GM18498 (cell line): ENCODE results near the gene TCP11.

Source experiments
- ATAC-seq: cut with Tn5 transposase; IDR thresholded peaks from one replicate; pipeline ENCODE4 v1.9.1; 2021; ENCODE audit warnings: mild to moderate bottlenecking, moderate library complexity; ENCODE audit not compliant: unreplicated experiment

TCP11 gene

GRCh38 chr6:35141007-35141655, at the start of gene TCP11:
Gene TCP11 (minus strand): TSS chr6:35141339. CDS start chr6:35140870, 469 bp downstream.
- no peak for ATAC-seq

- no peak for ATAC-seq
These were observed 49.2 kb upstream of the TCP11 start for GRCh38 chr6:35190306-35190705.

GRCh38 chr6:35188886-35189285, 47.7 kb upstream of the TCP11 start:
- no peak for ATAC-seq

- ATAC-seq = no peak
These were observed 45.4 kb upstream of the TCP11 start for GRCh38 chr6:35186571-35186970.

GRCh38 chr6:35185971-35186370, 44.8 kb upstream of the TCP11 start:
- ATAC-seq = no peak

- ATAC-seq = no peak
These were observed 44.2 kb upstream of the TCP11 start for GRCh38 chr6:35185302-35185681.

- no peak for ATAC-seq
These were observed 43.6 kb upstream of the TCP11 start for GRCh38 chr6:35184580-35185301.

GRCh38 chr6:35183935-35184334, 42.8 kb upstream of the TCP11 start:
- no peak for ATAC-seq

- no peak for ATAC-seq
These were observed 42.1 kb upstream of the TCP11 start for GRCh38 chr6:35183281-35183680.

GRCh38 chr6:35181933-35182612, 40.9 kb upstream of the TCP11 start:
- ATAC-seq = no peak

- no peak for ATAC-seq
These were observed 40.3 kb upstream of the TCP11 start for GRCh38 chr6:35181308-35181932.

GRCh38 chr6:35179901-35180535, 38.9 kb upstream of the TCP11 start:
- ATAC-seq = no peak

GRCh38 chr6:35178932-35179832, 38.0 kb upstream of the TCP11 start:
- ATAC-seq = no peak

- ATAC-seq = no peak
These were observed 36.9 kb upstream of the TCP11 start for GRCh38 chr6:35178012-35178411.

GRCh38 chr6:35177596-35177995, 36.5 kb upstream of the TCP11 start:
- no peak for ATAC-seq

GRCh38 chr6:35177157-35177556, 36.0 kb upstream of the TCP11 start:
- no peak for ATAC-seq

- no peak for ATAC-seq
These were observed 35.3 kb upstream of the TCP11 start for GRCh38 chr6:35176301-35177024.

GRCh38 chr6:35174501-35174900, 33.4 kb upstream of the TCP11 start:
- no peak for ATAC-seq

- no peak for ATAC-seq
These were observed 32.9 kb upstream of the TCP11 start for GRCh38 chr6:35174088-35174434.
